ENCODE data around the gene TKTL1. TPM values are rescaled to one million over a fixed set of nuclear protein-coding genes. Genes with fewer than 3 reads are reported as not detected.

Gene TKTL1
- total and polyA plus RNA-seq, 12 donors, result 0.16 to 1.1 (median 0.53) TPM; not detected in 6

- 46 to 61% (median 55%) methylated on average over 7 to 9 of the region's 9 CpGs for WGBS, 4 donors
- no peak overlapping the region for H3K4me3 ChIP-seq
- H3K27me3 ChIP-seq, result no peaks in the 10 kb centered on the region
- peak; percentile 53 to 71 (median 62) for TF ChIP-seq CTCF (IDR thresholded peaks at IDR 0.05)
- TF ChIP-seq POLR2A (IDR thresholded peaks at IDR 0.05), result no peak
- no peaks in the 10 kb centered on the region for H3K4me1 ChIP-seq (replicated peaks in 1 of 2)
- no peak overlapping the region for H3K27ac ChIP-seq
- peak in 6 of 7 donors; percentile 52 to 80 (median 64) for DNase-seq
- no peaks in the 10 kb centered on the region for H3K36me3 ChIP-seq (replicated peaks in 1 of 2)
- intact Hi-C loops (cut with DNase I), result no loop called here
- H3K9me3 ChIP-seq (replicated peaks in 1 of 3), result no peaks in the 10 kb centered on the region
These were observed 12.7 kb downstream of the TKTL1 start for GRCh38 chrX:154308108-154308946.

GRCh38 chrX:154309041-154309775 is 13.6 kb downstream of the TKTL1 start:
- intact Hi-C loops (cut with DNase I), result no loop called here
- Histone ChIP-seq H3K4me1 (replicated peaks in 1 of 2) (no peaks in the 10 kb centered on the region), H3K36me3 (replicated peaks in 1 of 2) (no peaks in the 10 kb centered on the region), H3K27me3 (no peaks in the 10 kb centered on the region), H3K9me3 (replicated peaks in 1 of 3) (no peaks in the 10 kb centered on the region), H3K4me3 (no peak overlapping the region), H3K27ac (no peak overlapping the region)
- DNase-seq, result no peak
- WGBS, 4 donors, result 75 to 83% (median 83%) methylated on average over 7 to 16 of the region's 16 CpGs
- no peak for TF ChIP-seq POLR2A (IDR thresholded peaks at IDR 0.05)
- no peak for TF ChIP-seq CTCF (IDR thresholded peaks at IDR 0.05)

- WGBS, 4 donors, result 81 to 92% (median 85%) methylated on average over 6 to 19 of the region's 19 CpGs
- H3K27me3 ChIP-seq, result no peaks in the 10 kb centered on the region
- H3K9me3 ChIP-seq (replicated peaks in 1 of 3), result no peaks in the 10 kb centered on the region
These were observed 15.3 kb downstream of the TKTL1 start for GRCh38 chrX:154310616-154311536.

More at GRCh38 chrX:154310616-154311536, 15.3 kb downstream of the TKTL1 start:
- no peak for DNase-seq
- intact Hi-C loops (cut with DNase I), result no loop called here
- TF ChIP-seq POLR2A (IDR thresholded peaks at IDR 0.05) (no peak), CTCF (IDR thresholded peaks at IDR 0.05) (no peak)
- Histone ChIP-seq H3K36me3 (replicated peaks in 1 of 2) (no peaks in the 10 kb centered on the region), H3K4me1 (replicated peaks in 1 of 2) (no peaks in the 10 kb centered on the region), H3K4me3 (no peak overlapping the region), H3K27ac (no peak overlapping the region)
